NCI-H460 (cell line): ENCODE results near the gene SMAD4. TPM values are rescaled to one million over a fixed set of nuclear protein-coding genes. Genes with fewer than 3 reads are reported as not detected.
"Not testable (repeated sequence)": the region's sequence is repeated elsewhere in the genome, so short reads cannot be mapped to it uniquely, and the experiment has no call there.

Experiments used
- DNase-seq: peaks from one replicate; pipeline ENCODE4 v3.0.0-alpha.2; 2016; ENCODE audit warnings: low read depth; ENCODE audit errors: extremely low read depth
- polyA plus RNA-seq: library from polyadenylated mRNA; depleted of rRNA; stranded (reverse); fragments of >200 nt; gene quantifications from 2 replicates; pipeline ENCODE4 v1.2.3, GENCODE V29; 2014; cell fraction: nucleus; rRNA removed
- total RNA-seq: library from RNA; depleted of rRNA; stranded (reverse); fragments of >200 nt; shearing (Covaris generic); gene quantifications from 2 replicates; pipeline ENCODE4 v1.2.3, GENCODE V29; 2014; rRNA removed

SMAD4 gene
- 65.5 and 72.2 TPM in 2 replicates for total RNA-seq
- polyA plus RNA-seq = 23.0 and 32.8 TPM in 2 replicates

GRCh38 chr18:51029694-51030536 lies at the start of gene SMAD4:
SMAD4 (plus strand) TSS chr18:51030213; CDS start chr18:51047047, 16,834 bp downstream.
- peak; percentile 92 for DNase-seq

GRCh38 chr18:50981381-50981780 lies 48.6 kb upstream of the SMAD4 start:
- DNase-seq = no peak

GRCh38 chr18:50982086-50982801 lies 47.8 kb upstream of the SMAD4 start:
- no peak for DNase-seq

GRCh38 chr18:50982802-50983179 lies 47.2 kb upstream of the SMAD4 start:
- no peak for DNase-seq

GRCh38 chr18:50986360-50987087 lies 43.5 kb upstream of the SMAD4 start:
- DNase-seq = no peak

- DNase-seq = no peak
Observed at GRCh38 chr18:50987261-50987660, 42.8 kb upstream of the SMAD4 start.

- no peak for DNase-seq
Observed at GRCh38 chr18:50989711-50990110, 40.3 kb upstream of the SMAD4 start.

- no peak for DNase-seq
Observed at GRCh38 chr18:50992351-50992762, 37.7 kb upstream of the SMAD4 start.

GRCh38 chr18:50994031-50994430 lies 36.0 kb upstream of the SMAD4 start:
- DNase-seq = no peak

- DNase-seq = not testable (repeated sequence)
Observed at GRCh38 chr18:51003174-51003573, 26.8 kb upstream of the SMAD4 start.

- no peak for DNase-seq
Observed at GRCh38 chr18:51006061-51006818, 23.8 kb upstream of the SMAD4 start.

- DNase-seq = no peak
Observed at GRCh38 chr18:51006948-51007789, 22.8 kb upstream of the SMAD4 start.

GRCh38 chr18:51007790-51008139 lies 22.2 kb upstream of the SMAD4 start:
- no peak for DNase-seq

GRCh38 chr18:51009072-51009471 lies 20.9 kb upstream of the SMAD4 start:
- no peak for DNase-seq

GRCh38 chr18:51010218-51010617 lies 19.8 kb upstream of the SMAD4 start:
- no peak for DNase-seq

- no peak for DNase-seq
Observed at GRCh38 chr18:51011709-51012108, 18.3 kb upstream of the SMAD4 start.

- no peak for DNase-seq
Observed at GRCh38 chr18:51012441-51012840, 17.6 kb upstream of the SMAD4 start.

GRCh38 chr18:51013259-51013658 lies 16.8 kb upstream of the SMAD4 start:
- DNase-seq = no peak

GRCh38 chr18:51017140-51017879 lies 12.7 kb upstream of the SMAD4 start:
- no peak for DNase-seq
